ENCODE data around the gene AUP1.
"Not testable (repeated sequence)": the region's sequence is repeated elsewhere in the genome, so short reads cannot be mapped to it uniquely, and the experiment has no call there.

Gene AUP1

GRCh38 chr2:74529357-74530238 is at the start of gene AUP1, which contains the start of gene HTRA2:
TSS of gene AUP1 (minus strand) at chr2:74529706. CDS start at chr2:74529629, 77 bp downstream.
TSS of gene HTRA2 (plus strand) at chr2:74529933. CDS start at chr2:74530007, 74 bp downstream.
- DNase-seq (ENCODE audit: low read depth) = peak; percentile 100

- no peak for DNase-seq (ENCODE audit: low read depth)
These were observed 48.9 kb upstream of the AUP1 start for GRCh38 chr2:74578408-74578807.

- DNase-seq (ENCODE audit: low read depth) = no peak
These were observed 47.9 kb upstream of the AUP1 start for GRCh38 chr2:74577448-74577847.

GRCh38 chr2:74576863-74577229 is 47.3 kb upstream of the AUP1 start:
- peak; percentile 77 for DNase-seq (ENCODE audit: low read depth)

GRCh38 chr2:74576211-74576862 is 46.8 kb upstream of the AUP1 start:
- no peak for DNase-seq (ENCODE audit: low read depth)

- DNase-seq (ENCODE audit: low read depth) = no peak
These were observed 45.8 kb upstream of the AUP1 start for GRCh38 chr2:74575320-74575719.

GRCh38 chr2:74573747-74574562 is 44.4 kb upstream of the AUP1 start:
- DNase-seq (ENCODE audit: low read depth) = peak; percentile 85

GRCh38 chr2:74572178-74572925 is 42.8 kb upstream of the AUP1 start:
- no peak for DNase-seq (ENCODE audit: low read depth)

GRCh38 chr2:74571058-74571457 is 41.6 kb upstream of the AUP1 start:
- DNase-seq (ENCODE audit: low read depth) = no peak

GRCh38 chr2:74569686-74570085 is 40.2 kb upstream of the AUP1 start:
- no peak for DNase-seq (ENCODE audit: low read depth)

GRCh38 chr2:74567881-74568280 is 38.4 kb upstream of the AUP1 start:
- DNase-seq (ENCODE audit: low read depth) = peak; percentile 93

GRCh38 chr2:74566754-74567085 is 37.2 kb upstream of the AUP1 start:
- peak; percentile 85 for DNase-seq (ENCODE audit: low read depth)

- DNase-seq (ENCODE audit: low read depth) = no peak
These were observed 36.7 kb upstream of the AUP1 start for GRCh38 chr2:74566076-74566753.

GRCh38 chr2:74564222-74564621 is 34.7 kb upstream of the AUP1 start:
- no peak for DNase-seq (ENCODE audit: low read depth)

GRCh38 chr2:74562126-74562775 is 32.7 kb upstream of the AUP1 start:
- no peak for DNase-seq (ENCODE audit: low read depth)

- DNase-seq (ENCODE audit: low read depth) = not testable (repeated sequence)
These were observed 31.5 kb upstream of the AUP1 start for GRCh38 chr2:74561022-74561421.

GRCh38 chr2:74560591-74560990 is 31.1 kb upstream of the AUP1 start:
- DNase-seq (ENCODE audit: low read depth) = no peak

GRCh38 chr2:74559912-74560311 is 30.4 kb upstream of the AUP1 start:
- no peak for DNase-seq (ENCODE audit: low read depth)

GRCh38 chr2:74558284-74559230 is 29.1 kb upstream of the AUP1 start:
- no peak for DNase-seq (ENCODE audit: low read depth)

Measured in iris pigment epithelial cell (primary cell).